ENCODE measurements around the gene MBD1.

DNA sequence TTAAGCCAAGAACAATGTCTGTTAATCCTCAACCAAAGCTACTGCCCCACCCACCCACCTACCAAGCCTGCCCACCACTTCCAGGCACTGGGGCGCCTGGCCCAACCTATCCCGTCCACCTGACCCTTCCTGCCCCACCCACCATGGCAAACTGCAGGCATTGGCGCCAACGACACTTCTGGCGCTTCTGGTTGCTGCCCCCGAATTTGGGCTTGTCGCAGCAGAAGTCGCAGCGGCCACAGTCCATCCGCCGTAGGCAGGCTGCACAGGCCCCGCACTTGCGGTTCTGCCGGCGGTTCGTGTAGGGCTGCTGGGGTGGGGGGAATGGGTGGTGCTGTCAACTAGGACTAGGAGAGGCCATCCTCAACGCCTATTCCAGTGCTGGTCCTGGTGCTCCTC lies 7.3 kb downstream of the MBD1 start:
- TF ChIP-seq, protein P1, sequence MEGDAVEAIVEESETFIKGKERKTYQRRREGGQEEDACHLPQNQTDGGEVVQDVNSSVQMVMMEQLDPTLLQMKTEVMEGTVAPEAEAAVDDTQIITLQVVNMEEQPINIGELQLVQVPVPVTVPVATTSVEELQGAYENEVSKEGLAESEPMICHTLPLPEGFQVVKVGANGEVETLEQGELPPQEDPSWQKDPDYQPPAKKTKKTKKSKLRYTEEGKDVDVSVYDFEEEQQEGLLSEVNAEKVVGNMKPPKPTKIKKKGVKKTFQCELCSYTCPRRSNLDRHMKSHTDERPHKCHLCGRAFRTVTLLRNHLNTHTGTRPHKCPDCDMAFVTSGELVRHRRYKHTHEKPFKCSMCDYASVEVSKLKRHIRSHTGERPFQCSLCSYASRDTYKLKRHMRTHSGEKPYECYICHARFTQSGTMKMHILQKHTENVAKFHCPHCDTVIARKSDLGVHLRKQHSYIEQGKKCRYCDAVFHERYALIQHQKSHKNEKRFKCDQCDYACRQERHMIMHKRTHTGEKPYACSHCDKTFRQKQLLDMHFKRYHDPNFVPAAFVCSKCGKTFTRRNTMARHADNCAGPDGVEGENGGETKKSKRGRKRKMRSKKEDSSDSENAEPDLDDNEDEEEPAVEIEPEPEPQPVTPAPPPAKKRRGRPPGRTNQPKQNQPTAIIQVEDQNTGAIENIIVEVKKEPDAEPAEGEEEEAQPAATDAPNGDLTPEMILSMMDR (conservative IDR thresholded peaks at IDR 0.05; ENCODE audit: low read depth, low read length), result no peak
- no peak for TF ChIP-seq EZH2 (IDR thresholded peaks at IDR 0.05; ENCODE audit: borderline replicate concordance, low read depth, low read length, poor library complexity, severe bottlenecking)

All from A673 (cell line).